Colonic mucosa (tissue), 4 donors: Measurements from ENCODE around the gene TTC21A. TPM values are rescaled to one million over a fixed set of nuclear protein-coding genes. Genes with fewer than 3 reads are reported as not detected.
"Not testable (repeated sequence)": the region's sequence is repeated elsewhere in the genome, so short reads cannot be mapped to it uniquely, and the experiment has no call there.

ENCODE experiments used
- DNase-seq: peaks from one replicate; pipeline ENCODE4 v3.0.0-alpha.2; 2020
- H3K27ac ChIP-seq: fragments of 200-600 bp; one replicate; pipeline ENCODE4 v1.8.0; 2021
- H3K27me3 ChIP-seq: fragments of 200-600 bp; one replicate; pipeline ENCODE4 v1.8.0; 2021
- H3K36me3 ChIP-seq: fragments of 200-600 bp; one replicate; pipeline ENCODE4 v1.8.0; 2021
- H3K4me1 ChIP-seq: fragments of 200-600 bp; one replicate; pipeline ENCODE4 v1.8.0; 2021; ENCODE audit warnings: mild to moderate bottlenecking
- H3K4me3 ChIP-seq: fragments of 200-600 bp; one replicate; pipeline ENCODE4 v1.8.0; 2021
- H3K9ac ChIP-seq, 2 donors: one replicate each; pipeline ENCODE4 v1.7.0; 2013; ENCODE audit warnings: control low read depth in 2 of 2, low read depth in 2 of 2, low read length in 2 of 2
- H3K9me3 ChIP-seq: fragments of 200-600 bp; one replicate; pipeline ENCODE4 v1.8.0; 2021
- CTCF ChIP-seq: fragments of 200-600 bp; IDR thresholded peaks from one replicate; pipeline ENCODE4 v1.8.0; 2022; ENCODE audit warnings: antibody characterized with exemption, mild to moderate bottlenecking
- intact Hi-C: fragments of 100-400 bp; cut with DNase I; formaldehyde crosslinking; loops from one replicate; pipeline ENCODE4 v1.14.1; 2022
- total RNA-seq, 2 donors: library from RNA; stranded (reverse); fragmentation: NEBNext Ultra II Directional in 1 of 2; extraction: Animal tissue kit (Norgen Biotek cat#: 25700) in 1 of 2; gene quantifications; one replicate each; pipeline ENCODE4 v1.2.1, GENCODE V29; 2021
- donor health status: healthy.
- donor health status: DM: no; HTN: no; CAD: no.
- donor health status: DM: no; HTN: no; CAD: no.

Gene TTC21A
- total RNA-seq, 2 donors from 2014 or later = 2.8 to 6.1 TPM

GRCh38 chr3:39169712-39170111, 62.2 kb downstream of the TTC21A start:
- no peaks in the 10 kb centered on the region for H3K9me3 ChIP-seq
- intact Hi-C loops = no loop called here
- TF ChIP-seq CTCF = no peak
- DNase-seq = no peak
- no peak overlapping the region for H3K27ac ChIP-seq
- no peak overlapping the region for H3K9ac ChIP-seq
- H3K27me3 ChIP-seq = no peaks in the 10 kb centered on the region
- peaks cover 5% of the 10 kb centered on the region for H3K4me1 ChIP-seq
- no peaks in the 10 kb centered on the region for H3K36me3 ChIP-seq
- H3K4me3 ChIP-seq = no peak overlapping the region

GRCh38 chr3:39170461-39170860, 63.0 kb downstream of the TTC21A start:
- H3K27ac ChIP-seq = no peak overlapping the region
- no peaks in the 10 kb centered on the region for H3K9me3 ChIP-seq
- H3K9ac ChIP-seq = no peak overlapping the region
- DNase-seq = no peak
- no peak for TF ChIP-seq CTCF
- H3K27me3 ChIP-seq = no peaks in the 10 kb centered on the region
- peaks cover 5% of the 10 kb centered on the region for H3K4me1 ChIP-seq
- no peaks in the 10 kb centered on the region for H3K36me3 ChIP-seq
- no peak overlapping the region for H3K4me3 ChIP-seq
- intact Hi-C loops = no loop called here

DNA sequence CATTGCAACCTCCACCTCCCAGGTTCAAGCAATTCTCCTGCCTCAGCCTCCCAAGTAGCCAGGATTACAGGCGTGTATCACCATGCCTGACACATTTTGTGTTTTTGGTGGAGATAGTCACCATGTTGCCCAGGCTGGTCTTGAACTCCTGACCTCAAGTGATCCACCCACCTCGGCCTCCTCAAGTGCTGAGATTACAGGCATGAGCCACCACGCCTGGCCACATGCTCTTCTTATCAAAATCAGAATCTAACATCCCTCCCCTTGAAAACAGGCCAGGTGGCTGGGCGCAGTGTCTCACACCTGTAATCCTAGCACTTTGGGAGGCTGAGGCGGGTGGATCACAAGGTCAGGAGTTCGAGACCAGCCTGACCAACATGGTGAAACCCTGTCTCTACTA, 63.4 kb downstream of the TTC21A start:
- H3K4me3 ChIP-seq, H3K27me3 ChIP-seq, intact Hi-C loops, H3K9ac ChIP-seq, H3K9me3 ChIP-seq, H3K36me3 ChIP-seq, H3K27ac ChIP-seq, DNase-seq, H3K4me1 ChIP-seq: not testable (repeated sequence)

- Histone ChIP-seq H3K9me3 (no peaks in the 10 kb centered on the region), H3K4me3 (no peak overlapping the region), H3K9ac (no peak overlapping the region), H3K4me1 (no peaks in the 10 kb centered on the region), H3K36me3 (no peaks in the 10 kb centered on the region), H3K27ac (no peak overlapping the region), H3K27me3 (no peaks in the 10 kb centered on the region)
- intact Hi-C loops = no loop called here
- TF ChIP-seq CTCF = no peak
- DNase-seq = no peak
Measured at GRCh38 chr3:39171860-39172259, 64.4 kb downstream of the TTC21A start.

GRCh38 chr3:39173318-39174125, 66.0 kb downstream of the TTC21A start:
- Histone ChIP-seq H3K4me1 (no peaks in the 10 kb centered on the region), H3K27me3 (no peaks in the 10 kb centered on the region), H3K9ac (no peak overlapping the region), H3K4me3 (no peak overlapping the region), H3K9me3 (no peaks in the 10 kb centered on the region), H3K36me3 (no peaks in the 10 kb centered on the region), H3K27ac (no peak overlapping the region)
- no peak for DNase-seq
- no peak for TF ChIP-seq CTCF
- intact Hi-C loops = no loop called here

DNA sequence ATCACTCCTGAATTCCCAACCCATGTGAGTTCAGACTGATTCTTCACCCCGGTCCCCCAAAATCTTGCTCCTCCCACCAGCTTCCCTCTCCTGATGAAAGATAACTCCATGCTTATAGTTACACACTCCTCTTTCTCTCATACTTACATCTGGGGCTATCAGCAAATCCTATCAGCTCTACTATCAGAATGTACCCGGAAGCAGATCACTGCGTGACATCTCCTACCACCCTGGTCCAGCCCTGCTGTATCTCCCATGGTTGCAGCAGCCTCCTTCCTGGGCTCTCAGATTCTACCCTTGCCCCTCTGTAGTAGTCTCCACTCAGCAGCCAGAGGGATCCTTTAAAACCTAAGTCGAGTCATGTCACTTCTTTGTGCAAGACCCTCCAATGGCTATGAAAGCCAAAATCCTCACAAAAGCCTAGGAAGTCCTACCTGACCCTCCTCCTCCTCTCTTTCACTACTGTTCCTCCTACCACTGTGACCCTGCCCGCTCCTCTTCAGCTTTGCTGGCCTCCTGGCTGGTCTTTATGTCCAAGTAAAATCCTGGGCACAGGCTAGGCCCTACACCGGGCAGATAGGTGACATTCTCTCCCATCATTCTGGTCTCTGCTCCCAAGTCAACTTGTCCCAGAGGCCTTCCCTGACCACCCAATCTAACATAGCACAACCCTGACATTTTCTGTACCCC, 68.7 kb downstream of the TTC21A start:
- no peaks in the 10 kb centered on the region for H3K36me3 ChIP-seq
- no peak for DNase-seq
- H3K9me3 ChIP-seq = no peaks in the 10 kb centered on the region
- peaks cover 5% of the 10 kb centered on the region for H3K4me1 ChIP-seq
- no peak for TF ChIP-seq CTCF
- intact Hi-C loops = loop anchor here (5.0 kb wide), 1 partner anchor 34 kb away; no protein-coding TSS in a partner anchor
- no peak overlapping the region for H3K9ac ChIP-seq
- no peak overlapping the region for H3K4me3 ChIP-seq
- no peak overlapping the region for H3K27ac ChIP-seq
- no peaks in the 10 kb centered on the region for H3K27me3 ChIP-seq
